ENCODE measurements around the gene CTAGE15.
"Not testable (repeated sequence)": the region's sequence is repeated elsewhere in the genome, so short reads cannot be mapped to it uniquely, and the experiment has no call there.

CTAGE15 gene

DNA sequence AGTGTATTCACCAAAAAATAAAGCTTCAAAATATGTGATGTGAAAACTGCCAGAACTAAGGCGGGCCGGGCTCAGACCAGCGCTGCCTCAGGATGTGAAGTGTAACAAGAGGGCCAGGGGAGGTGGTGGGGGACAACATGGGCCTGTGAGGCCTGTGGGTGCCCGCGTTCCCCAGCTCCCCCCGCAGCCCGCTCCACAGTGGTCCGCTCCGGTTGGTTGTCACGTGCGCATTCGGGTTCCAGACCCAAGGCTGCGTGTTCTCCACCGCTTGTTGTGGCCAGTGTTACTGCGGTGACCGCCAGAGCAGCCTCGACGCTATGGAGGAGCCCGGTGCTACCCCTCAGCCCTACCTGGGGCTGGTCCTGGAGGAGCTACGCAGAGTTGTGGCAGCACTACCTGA, at the start of gene CTAGE15:
Gene CTAGE15 (plus strand): TSS at position 301 of the 400 bp plus-strand sequence. CDS start 17 bp downstream, at position 318.
- DNase-seq: not testable (repeated sequence)

GRCh38 chr7:143522309-143522916, 49.2 kb upstream of the CTAGE15 start:
- DNase-seq: not testable (repeated sequence)

DNA sequence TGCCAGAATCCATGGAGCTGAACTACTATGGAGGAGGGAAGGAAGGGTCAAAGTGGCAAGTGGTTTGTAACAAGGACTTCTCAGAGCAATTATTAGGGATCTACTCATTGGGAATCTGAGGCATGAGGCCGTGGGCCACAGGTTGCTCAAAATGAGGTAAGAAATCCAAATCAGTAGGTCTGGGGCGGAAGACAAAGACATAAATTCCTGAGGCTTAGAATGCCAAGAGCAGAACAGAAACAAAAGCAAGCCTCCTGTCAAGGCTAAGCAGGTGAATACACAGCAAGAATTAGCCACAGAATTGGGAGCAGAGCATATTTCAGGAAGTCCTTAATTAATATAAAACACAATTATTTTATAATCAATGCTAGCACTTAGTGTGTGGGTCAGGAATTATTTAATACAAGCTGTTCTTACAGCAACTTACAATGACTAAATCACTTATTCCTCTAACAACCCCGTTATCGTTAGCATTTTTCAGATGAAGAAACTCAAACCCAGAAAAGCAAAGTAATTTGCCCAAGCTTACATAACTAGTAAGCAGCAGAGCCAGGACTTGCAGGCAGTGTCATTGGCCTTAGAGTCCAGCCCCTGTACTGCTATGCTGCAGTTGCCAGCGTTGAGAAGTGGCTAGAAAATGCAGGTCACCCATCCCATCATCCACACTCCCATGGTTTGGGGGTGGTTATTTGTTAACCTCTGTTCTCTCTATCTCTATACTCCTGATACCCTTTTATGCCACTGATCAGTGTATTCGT, 40.3 kb upstream of the CTAGE15 start:
- DNase-seq: not testable (repeated sequence)

GRCh38 chr7:143531932-143532331, 39.7 kb upstream of the CTAGE15 start:
- not testable (repeated sequence) for DNase-seq

GRCh38 chr7:143533213-143533839, 38.3 kb upstream of the CTAGE15 start:
- DNase-seq: not testable (repeated sequence)

DNA sequence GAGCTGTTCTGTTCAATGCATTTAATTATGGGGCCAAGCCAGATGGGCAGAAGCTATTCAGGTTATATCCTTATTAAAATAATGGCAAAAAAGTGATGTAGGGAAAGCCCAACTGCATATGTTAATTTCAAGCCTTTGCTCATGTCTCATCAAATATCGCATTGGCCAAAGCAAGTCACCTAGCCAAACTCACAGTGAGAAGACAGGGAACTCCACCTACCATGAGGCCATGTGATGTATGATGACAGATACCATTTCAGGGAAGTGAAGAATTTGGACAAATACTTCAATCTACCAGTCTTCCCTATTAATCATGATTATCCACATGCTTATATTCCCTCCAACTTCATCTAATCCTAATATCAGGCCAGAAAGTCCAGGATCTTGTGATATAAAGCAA, 35.2 kb upstream of the CTAGE15 start:
- DNase-seq: not testable (repeated sequence)

GRCh38 chr7:143543288-143544038, 28.1 kb upstream of the CTAGE15 start:
- not testable (repeated sequence) for DNase-seq

DNA sequence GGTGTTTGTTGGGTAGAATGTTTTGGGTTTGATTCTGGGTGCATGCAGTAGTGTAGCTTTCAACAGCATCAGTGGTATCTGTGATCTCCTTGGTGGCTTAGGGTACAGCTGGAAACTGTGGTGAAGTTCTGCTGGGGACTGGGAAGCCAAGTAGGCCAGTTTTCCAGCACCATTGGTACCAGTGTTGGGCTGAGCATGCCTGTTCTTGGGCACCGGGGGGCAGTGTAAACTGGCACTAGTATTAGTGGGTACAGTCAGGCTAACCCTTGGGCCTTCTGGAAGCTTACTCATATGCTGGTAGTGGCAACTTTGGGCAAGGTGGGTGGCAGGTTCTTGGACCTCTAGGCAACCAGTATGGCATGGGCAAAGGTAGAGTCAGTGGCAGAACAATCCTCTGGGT, 15.6 kb upstream of the CTAGE15 start:
- not testable (repeated sequence) for DNase-seq

- DNase-seq: not testable (repeated sequence)
Measured at GRCh38 chr7:143563306-143563705, 8.3 kb upstream of the CTAGE15 start.

DNA sequence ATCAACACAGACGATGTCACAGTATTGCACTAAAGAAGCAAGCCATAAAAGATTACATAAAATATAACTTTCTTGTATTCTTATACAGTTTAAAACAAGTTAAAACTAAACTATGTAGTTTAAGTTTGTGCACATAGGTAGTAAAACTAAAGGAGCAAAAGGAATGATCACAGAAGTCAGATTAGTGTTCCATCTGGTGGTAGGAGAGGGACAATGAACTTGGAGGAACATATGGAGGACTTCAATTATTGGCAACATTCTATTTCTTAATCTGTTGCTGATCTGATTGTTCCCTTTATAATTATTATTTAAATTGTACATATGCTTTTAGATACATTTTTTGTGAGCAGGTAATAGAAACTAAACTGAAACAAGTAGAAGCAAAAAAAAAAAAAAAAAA, 5.6 kb upstream of the CTAGE15 start:
- not testable (repeated sequence) for DNase-seq

DNA sequence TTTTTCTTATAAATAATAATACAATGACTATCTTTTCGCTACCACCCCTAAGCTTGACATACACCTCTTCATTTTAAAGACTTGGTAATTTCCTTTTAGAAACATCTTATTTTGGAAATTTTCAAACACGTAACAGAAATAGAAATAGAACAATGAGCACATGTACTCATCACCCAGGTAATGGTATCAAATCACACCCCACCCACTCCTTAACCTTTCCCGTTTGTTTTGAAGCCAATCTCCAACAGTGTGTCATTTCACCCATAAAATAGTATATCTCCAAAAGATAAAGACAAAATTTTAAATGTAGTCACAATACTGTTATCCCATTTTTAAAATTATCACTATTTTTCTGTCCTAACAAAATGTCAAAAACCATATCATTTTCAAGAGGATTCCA, 16.6 kb downstream of the CTAGE15 start:
- not testable (repeated sequence) for DNase-seq

GRCh38 chr7:143589897-143590296, 18.3 kb downstream of the CTAGE15 start:
- DNase-seq: not testable (repeated sequence)

GRCh38 chr7:143598086-143598485, 26.5 kb downstream of the CTAGE15 start:
- not testable (repeated sequence) for DNase-seq

- DNase-seq: not testable (repeated sequence)
Measured at GRCh38 chr7:143603549-143603948, 31.9 kb downstream of the CTAGE15 start.

DNA sequence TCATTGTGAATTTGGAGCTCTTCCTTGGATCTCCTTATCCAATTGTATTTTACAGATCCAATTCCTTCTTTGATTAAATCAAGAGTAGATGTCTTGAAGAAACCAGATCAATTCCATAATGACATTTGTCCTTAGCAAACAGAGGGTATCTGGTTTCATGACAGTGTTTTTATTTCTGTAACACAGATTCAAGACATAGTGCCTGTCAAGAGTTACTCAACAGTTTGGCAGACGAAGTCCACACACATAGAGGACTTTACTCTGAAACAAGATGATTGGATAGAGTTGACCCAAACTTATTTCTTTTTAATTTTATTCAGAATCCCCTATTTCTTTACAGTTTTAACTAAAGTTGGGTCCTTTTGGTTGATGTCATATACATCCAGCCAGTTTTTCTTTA, 34.5 kb downstream of the CTAGE15 start:
- not testable (repeated sequence) for DNase-seq

GRCh38 chr7:143615545-143615944, 43.9 kb downstream of the CTAGE15 start:
- not testable (repeated sequence) for DNase-seq

GRCh38 chr7:143617204-143617603, 45.6 kb downstream of the CTAGE15 start:
- not testable (repeated sequence) for DNase-seq

- peak in 1 of 2 donors; percentile 57 for DNase-seq
Measured at GRCh38 chr7:143620058-143620457, 48.5 kb downstream of the CTAGE15 start.

DNA sequence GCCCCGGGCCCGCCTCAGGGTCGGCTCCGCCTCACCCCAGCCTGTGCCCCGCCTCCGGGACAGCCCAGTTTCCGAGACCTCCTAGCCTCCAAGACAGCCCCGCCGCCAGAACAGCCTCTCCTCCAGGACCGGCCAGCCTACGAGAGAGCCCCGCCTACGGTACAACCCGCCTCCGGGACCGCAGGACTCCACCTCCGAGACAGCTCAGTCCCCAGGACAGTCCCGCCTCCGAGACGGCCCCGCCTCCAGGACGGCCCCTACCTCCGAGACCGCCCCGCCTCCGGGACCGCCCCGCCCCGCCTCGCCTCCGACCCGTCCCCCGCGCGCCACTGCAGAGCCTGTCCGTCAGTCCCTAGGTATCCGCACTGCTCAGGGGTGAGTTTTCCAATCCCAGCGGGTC, 49.0 kb downstream of the CTAGE15 start, which contains the start of gene TCAF2:
Gene TCAF2 (plus strand): TSS at position 329 of the 400 bp plus-strand sequence.
- peak; percentile 63 to 80 for DNase-seq

GRCh38 chr7:143621175-143621574, 49.6 kb downstream of the CTAGE15 start:
- not testable (repeated sequence) for DNase-seq

GRCh38 chr7:143622130-143622529, 50.5 kb downstream of the CTAGE15 start:
- not testable (repeated sequence) for DNase-seq

Data from activated CD4-positive, alpha-beta T cell treated with anti-CD3 and anti-CD28 coated beads for 4 hours (primary cell).